ELF-1 (cell line): Measurements from ENCODE around the gene FCGR3A.
"Not testable (repeated sequence)": the region's sequence is repeated elsewhere in the genome, so short reads cannot be mapped to it uniquely, and the experiment has no call there.

ENCODE experiments used
- DNase-seq: peaks from one replicate; pipeline ENCODE4 v3.0.0-alpha.2; 2016; ENCODE audit warnings: low read depth, low spot score

The FCGR3A gene

DNA sequence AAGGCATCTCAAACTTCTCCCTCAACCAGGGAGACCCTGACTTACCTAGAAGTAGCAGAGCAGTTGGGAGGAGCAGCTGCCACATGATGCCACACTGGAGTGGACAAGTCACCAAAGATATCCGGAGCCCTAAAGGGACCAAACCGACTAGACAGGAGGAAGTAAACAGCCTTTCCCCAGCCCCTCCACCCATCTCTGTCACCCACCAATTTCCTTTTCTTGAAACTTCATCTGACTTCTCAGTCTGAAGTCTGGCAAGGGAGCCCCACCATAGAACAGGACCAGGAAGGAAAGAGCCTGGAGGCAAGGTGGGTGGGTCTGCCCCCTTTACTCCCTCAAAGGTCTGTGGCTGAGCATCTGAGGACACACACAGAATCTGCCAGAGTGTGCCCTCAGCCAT is at the start of gene FCGR3A:
Gene FCGR3A, minus strand, starts transcription at position 167 of the 400 bp plus-strand sequence. Its CDS starts 82 bp downstream, at position 85.
- no peak for DNase-seq

DNA sequence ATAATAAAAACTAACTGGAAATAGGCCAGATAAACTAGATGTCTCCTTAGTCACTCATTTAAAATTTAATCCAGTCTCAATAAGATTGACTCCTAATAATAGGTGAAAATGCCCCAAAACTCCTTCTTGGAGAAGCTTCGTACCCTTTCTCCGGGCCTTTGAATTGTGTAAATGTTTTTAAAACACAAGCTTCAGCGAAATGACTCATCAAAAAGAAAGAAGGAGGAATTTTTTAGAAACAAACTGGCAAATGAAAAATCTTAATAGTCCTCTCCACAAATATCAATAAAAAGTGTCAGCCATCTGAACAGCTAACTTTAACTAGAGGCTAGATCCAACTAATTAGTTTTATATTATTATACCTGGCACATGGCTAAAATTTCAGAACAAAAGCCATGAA is 47.5 kb upstream of the FCGR3A start:
- not testable (repeated sequence) for DNase-seq

DNA sequence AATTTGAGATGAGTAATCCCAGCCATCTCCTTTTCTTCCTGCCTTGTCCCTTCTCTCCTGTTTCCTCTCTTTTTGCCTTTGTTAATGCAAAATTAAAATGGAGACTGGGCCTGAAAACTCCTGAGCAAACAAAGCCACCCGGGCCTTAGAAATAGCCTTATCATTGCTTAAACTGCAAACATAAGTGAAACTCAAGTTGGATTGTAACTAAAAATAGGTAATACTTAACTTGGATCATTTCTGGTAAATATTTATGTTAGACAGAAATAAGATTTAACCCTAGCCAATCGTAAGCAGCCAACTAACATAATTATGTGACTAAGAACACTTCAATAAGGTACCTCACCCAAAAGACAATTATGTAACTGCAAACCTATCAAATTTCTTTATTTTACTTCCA is 46.0 kb upstream of the FCGR3A start:
- DNase-seq: not testable (repeated sequence)

DNA sequence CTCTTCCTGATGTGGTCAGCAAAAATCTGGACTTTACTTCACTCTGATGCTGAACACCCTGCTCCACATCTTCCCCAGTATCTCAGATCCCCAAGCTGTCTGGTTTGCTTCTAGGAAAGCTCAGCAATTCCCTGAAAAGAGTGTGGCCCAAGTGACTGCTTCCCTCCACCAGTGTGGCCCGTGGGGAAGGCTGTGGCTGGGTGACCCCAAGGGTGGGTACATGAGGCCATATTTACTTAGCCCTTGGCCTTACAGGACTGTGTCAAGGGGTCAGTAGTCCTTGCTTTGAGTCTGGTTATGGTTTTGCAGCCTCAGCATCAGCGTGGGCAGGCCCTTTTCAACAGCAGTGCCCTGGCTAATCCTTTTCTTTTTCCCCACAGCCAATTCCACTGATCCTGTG is 45.6 kb upstream of the FCGR3A start:
- DNase-seq: not testable (repeated sequence)

DNA sequence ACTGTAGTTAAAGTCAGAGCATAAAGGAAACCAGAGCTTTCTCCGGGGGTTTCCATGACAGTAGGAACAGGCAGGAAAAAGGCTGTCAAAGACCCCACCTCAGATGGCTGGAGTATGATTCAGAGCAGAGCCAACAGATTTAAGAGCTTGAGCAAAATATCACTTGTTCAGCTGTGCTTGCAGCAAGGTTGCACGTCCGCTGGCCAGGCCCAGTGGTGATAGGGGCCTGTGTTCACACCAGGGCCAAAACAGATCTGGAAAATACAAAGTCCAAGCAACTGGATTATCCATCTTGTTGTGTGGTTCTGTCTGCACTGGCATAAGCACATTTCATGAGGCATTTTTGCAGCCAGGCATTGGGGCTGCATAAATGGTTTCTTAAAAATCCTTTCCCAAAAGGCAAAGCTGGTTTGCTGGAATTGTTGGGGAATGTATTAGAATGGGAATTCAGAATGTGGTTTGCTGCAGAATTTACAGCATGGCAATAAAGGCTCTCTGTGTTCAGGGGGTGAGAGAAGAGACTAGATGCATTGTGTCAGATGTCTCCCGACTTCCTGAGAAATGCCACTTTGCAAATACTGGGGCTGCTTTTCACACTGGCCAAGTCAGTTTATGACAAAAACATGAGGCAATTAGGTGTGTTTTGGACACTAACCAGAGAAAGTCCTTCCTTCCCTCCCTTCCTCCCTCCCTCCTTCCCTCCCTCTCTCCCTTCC is 44.8 kb upstream of the FCGR3A start:
- DNase-seq: not testable (repeated sequence)

DNA sequence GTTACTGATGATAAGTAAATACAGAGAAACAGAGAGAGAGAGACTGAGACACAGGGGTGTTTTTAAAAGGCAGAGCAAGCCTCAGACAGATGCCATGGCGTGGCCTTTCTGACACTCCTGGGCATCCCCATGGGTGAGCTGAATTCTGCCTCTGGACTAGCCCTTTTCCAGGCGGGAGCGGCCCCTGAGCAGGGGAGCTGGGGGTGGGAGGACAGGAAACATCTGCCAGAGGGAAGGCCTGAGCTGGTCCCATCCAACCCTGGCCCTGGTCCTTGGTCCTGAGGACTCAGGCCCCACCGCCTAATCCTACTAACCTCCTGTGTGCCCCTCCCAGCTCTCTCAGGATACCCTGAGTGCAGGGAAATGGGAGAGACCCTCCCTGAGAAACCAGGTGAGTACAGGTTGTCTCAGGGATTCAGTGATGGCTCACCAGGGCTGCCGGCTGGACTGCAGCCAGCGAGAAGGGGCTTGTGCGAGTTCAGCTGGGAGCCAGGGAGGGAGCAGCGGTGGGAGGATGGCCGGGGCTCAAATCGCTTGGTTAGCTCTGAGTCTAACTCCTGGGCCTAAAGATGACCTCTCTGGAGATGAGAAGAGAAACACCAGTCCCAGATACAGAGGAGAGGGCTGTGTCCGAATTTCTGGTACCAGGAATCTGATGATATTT is 43.6 kb upstream of the FCGR3A start:
- DNase-seq: not testable (repeated sequence)

DNA sequence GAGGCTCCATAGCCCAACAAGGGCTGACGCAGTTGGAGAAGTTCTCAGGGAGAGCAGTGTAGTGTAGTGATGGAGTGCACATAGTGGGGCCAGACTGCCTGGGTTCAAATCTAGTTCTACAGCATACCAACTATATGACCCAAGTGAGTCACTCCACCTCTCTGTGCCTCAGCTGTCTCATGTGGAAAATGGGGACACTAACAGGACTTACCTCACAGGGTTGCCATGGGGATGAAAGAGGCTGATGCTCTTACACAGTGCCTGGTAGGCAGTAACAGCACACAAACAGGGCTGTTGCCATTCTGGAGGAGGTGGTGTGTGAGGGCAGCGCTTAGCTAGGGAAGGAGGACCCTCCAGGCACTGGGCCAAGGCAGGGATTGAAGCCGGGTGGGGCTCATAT is 43.0 kb upstream of the FCGR3A start:
- DNase-seq: not testable (repeated sequence)

DNA sequence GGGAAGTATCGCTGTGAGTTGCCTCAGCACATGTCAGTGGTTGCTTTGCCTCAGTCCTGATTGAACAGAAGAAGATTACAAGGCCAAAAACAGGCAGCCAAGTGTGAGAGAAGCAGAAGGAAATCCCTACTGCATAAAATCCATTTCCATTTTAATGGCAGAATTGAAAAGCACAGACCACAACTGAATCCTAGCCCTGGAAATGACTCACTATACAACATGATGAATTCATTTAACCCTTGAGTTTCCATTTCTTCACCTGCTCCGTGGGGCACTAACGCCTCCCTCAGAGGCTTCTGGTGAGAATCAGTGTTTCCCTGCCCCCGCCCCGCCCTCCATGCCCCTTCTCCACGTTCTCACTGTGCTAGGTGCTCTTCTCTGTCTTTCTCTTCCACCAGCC is 40.3 kb upstream of the FCGR3A start:
- not testable (repeated sequence) for DNase-seq

DNA sequence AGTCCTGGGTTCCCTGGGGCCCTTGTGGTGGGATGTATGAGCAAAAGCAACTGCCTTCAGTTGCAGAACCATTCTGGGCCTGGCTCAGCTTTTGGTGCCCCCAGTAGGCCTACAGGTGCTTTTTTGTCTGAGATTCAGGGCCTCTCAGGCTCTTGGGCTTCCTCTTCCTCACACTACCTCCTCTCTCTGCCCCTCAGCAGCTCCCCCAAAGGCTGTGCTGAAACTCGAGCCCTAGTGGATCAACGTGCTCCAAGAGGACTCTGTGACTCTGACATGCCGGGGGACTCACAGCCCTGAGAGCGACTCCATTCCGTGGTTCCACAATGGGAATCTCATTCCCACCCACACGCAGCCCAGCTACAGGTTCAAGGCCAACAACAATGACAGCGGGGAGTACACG is 39.7 kb upstream of the FCGR3A start:
- not testable (repeated sequence) for DNase-seq

DNA sequence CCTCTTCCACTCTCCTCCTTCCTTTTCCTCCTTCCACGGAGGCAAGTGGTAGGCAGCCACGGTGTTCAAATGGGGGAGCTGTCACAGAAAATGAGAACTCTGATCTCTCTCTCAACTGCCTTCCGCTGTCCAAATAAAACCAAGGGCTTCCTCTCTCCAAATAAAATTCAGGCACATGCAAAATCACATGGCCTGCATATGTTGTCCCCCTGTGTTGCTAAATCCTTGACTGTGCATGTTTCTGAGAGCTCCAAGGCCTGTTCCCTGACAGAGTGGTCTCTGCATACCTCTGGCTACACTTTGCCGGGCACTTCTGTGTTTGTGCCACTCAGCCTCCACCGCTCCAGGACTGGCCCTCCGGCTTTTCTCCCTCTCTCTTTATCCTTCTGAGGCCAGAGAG is 39.0 kb upstream of the FCGR3A start:
- DNase-seq: not testable (repeated sequence)

DNA sequence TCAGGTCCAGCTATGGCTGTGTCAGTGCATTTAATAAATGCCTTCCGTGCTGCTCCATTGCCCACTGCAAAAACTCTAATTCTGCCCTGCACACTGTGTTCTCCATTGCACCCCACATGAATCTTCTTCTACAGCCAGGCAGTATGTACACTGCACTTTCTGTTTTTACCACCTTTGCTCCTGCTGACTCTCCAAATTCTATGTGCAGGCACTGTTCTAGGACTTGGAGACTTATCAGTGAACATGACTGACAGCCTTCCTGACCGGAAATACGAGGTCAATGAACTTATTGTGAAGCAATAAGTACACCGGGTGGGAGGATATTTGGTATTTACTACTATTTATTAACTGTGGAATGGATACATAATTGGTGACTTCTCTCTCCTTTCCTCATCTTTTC is 33.3 kb upstream of the FCGR3A start:
- DNase-seq: not testable (repeated sequence)

DNA sequence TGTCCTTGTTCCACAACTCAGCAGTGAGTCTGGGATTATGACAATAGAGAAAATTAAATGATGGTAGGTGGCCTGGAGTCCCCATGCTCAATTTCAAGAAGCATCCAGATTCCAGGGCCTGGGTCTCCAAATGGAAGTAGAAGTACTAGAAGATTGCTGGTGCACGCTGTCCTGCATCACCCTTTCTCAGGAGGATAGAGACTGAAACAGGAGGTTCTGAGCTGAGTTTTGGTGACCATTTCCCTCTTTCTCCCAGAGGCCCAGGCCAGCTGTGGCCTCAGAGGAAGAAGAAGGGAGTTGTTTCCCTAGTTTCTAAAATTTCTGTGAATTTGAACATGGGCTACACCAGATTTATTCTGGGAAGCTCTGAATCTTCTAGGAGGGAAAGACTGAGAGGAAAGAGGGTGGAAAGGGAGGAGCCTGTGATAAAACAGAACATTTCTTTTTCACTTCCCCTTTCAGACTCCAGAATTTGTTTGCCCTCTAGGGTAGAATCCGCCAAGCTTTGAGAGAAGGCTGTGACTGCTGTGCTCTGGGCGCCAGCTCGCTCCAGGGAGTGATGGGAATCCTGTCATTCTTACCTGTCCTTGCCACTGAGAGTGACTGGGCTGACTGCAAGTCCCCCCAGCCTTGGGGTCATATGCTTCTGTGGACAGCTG is 31.4 kb upstream of the FCGR3A start:
- not testable (repeated sequence) for DNase-seq

DNA sequence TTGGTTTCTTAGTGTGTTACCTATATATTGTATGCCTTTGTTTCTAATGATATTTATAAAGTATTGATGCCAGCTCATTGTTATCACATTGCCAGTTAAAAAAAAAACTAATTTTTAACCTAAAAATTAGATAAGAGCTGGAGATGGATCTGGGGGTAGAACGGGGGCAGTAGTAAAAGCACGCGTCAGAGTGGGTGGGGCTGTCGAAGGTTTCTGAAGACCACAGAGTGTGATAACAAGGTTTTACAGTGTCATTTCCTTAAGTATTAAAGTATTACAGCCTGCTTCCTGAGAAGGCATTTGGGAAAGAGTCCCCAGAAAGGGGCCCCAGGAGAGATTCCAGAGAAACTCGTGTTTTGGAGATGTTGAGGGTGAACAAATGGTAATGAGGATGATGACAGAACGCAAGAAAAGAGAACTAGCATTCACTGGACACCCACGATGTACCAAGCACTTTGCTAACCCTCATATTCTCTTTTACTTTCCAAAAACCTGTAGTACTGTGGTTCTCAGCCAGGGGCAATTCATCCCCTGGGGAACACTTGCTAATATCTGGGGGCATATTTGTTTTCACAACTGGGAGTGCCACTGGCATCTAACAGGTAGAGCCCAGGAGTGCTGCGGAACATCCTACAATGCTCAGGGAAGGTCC is 30.4 kb upstream of the FCGR3A start:
- not testable (repeated sequence) for DNase-seq

DNA sequence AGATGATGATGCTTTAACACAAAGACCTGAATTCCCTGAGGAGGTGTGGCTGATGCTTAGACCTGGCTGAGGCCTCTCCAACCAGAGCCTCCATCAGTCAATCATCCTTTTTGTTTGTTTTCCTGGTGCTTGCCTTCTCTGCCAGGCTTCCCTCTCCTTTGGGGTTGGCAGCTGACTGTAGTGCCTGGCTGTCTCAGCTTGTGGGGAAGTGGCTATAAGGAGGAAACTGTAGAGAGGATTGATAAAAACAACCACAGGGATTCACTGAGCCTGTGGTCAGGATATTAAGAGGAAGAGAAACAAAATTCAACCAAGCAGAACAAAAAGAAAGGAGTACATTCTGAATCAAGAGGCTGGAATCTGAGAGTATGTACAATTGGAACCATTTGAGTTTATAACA is 27.1 kb upstream of the FCGR3A start:
- not testable (repeated sequence) for DNase-seq

DNA sequence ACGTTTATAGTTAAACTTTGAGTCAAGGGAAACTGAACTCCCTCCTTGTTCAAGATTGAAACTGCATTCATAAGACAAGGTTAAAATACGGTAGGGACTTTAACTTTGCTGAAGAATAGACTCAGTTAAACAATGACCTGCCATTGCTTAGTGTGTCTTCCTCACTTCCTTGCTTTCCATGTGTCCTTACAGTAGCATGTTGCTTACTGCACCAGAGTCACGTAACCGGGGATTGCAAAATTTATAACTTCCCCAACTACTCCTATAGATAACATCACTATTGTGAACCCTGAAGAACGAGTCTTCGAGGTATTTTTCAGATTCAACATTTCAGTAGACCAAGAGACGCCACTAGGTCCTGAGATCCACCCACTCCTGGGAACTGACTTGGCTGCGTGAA is 22.1 kb upstream of the FCGR3A start:
- not testable (repeated sequence) for DNase-seq

DNA sequence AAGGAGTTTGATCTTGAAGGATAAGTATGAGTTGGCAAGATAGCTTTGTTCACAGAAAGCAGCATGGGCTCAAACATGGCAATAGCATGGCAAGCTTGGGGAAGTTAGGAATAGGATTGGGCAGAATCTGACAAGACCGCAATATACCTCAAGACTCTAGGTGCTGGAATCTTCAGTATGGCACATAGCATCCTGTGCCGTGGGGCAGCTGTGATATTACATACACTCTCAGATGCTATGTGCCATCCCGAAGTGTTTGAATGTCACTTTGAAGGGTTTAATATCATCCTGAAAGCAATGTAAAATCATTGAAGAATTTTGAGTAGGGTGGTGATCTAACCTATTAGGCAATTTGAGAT is 17.0 kb upstream of the FCGR3A start:
- not testable (repeated sequence) for DNase-seq

DNA sequence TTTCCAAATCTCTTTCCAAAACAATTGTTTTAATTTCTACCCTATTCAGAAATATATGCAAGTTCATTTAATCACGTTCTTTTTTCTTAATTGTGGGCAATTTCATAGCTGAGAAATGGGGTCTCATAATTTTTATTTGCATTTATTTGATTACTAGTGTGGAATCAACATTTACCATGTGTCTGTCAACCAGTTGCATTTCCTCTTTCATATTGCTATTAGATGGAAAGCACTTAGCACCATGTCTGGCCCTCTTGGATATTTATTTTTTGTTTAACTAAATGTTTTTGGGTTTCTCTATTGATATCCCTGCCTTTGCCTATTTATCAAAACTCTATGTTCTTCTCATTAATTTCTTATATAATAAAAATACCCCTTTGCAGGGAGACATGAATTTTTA is 13.9 kb upstream of the FCGR3A start:
- not testable (repeated sequence) for DNase-seq

DNA sequence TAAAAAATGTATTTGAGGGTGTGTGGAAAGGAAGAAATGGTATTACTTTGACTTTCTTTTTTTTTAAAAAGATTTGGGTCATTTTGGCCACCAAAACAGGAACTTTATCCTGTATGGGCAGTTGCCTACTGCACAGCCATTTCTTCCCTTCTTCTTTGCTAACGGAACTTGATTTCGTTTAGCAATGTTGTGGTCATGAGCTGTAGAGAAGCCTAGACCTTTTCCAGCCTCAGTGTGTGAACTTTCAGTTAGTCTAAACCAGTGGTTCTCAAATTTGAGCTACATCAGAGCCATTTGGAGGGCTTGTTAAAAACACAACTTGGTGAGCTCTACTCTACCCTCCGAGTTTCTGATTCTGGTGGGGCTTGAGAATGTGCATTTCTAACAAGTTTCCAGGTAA is 12.8 kb upstream of the FCGR3A start:
- DNase-seq: not testable (repeated sequence)

DNA sequence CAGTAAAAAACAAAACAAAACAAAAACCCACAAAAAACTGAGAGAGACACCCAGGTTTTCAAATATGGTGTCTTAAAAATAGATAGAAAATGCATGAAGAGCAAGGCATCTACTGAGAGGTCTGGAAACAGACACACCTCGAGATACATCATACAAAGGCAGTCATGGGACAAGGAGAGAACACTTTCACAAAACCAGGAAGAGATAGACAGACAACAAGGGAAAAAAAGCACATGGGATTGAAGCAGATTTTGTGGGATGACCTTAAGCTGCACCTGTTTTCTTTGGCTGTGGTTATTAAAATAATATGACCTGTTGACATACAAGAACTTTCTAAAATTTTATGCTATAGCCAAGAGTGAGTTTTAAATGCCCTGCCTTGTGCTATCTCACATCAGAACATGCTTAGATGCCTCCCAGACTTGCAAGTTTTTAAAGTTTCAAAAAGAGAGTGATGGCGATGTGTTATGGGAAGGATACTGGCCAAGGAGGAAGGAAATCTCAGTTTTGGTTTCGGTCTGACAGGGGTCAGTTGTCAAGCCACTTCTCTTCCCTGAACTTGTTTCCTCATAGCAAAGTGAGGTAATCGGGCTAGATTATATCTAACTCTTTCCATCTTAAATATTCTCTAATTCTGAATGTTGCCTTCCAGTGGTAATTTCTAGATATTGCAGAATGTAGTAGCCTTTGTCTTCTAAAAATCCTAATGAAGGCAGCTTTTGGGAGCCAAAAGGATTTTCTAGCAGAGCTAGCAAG is 11.5 kb upstream of the FCGR3A start:
- DNase-seq: not testable (repeated sequence)

DNA sequence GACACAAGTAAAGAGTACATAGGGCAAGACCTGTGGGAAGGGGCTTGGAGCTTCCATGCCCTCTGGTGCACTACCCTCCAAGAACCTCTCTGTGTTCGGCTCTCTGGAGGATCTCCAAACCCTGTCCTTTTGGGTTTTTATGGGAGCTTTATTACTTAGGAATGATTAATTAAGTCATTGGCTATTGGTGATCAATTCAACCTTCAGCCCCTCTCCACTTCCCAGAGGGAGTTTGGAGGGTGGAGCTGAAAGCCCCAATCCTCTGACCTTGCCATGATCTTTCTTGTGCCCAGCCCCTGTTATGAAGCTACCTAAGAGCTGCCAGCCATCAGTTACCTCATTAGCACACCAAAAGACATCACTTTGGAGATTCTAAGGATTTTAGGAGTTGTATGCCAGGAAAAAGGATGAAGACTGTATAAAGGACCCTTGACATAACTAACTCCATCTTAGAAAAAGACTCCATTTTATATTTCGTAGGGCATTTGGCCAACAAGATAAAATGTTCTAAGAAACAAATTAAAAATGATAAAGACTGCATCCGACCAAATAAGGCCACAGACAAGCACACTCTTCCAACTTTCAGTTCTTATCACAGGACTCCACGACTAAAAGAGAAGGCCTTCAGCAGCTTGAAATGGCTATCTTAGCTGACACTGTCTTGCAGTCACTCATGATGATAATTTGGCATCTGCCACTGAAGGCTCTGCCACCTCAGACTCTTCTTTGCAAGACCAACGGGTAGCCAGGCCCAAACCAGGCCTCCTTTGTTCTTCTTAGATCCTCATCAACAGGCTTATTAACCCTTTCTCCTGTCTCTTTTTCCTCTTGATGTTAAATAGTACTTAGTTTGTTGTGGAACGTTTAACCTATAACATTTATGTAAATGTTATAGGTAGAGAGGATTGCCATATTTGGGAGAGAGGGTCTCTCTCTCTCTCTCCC is 8.2 kb upstream of the FCGR3A start:
- DNase-seq: not testable (repeated sequence)
